CD8-positive, alpha-beta memory T cell (primary cell): Measurements from ENCODE around the gene CXXC4. TPM values are rescaled to one million over a fixed set of nuclear protein-coding genes. Genes with fewer than 3 reads are reported as not detected.

Source experiments
- CTCF ChIA-PET: fragments of 350-600 bp; sonication (Branson Sonifier 250); formaldehyde crosslinking; loops from one replicate; lab custom pipeline; 2021; ENCODE audit warnings: antibody characterized with exemption; lab: Charles Lee
- POLR2A ChIA-PET: fragments of 350-600 bp; sonication (Branson Sonifier 250); formaldehyde crosslinking; loops from one replicate; lab custom pipeline; 2021; ENCODE audit warnings: antibody characterized with exemption; lab: Charles Lee
- DNase-seq, 5 donors: peaks; one replicate each; pipeline versions ENCODE4 v3.0.0 to v3.0.0-alpha.2; 2020 to 2022; ENCODE audit warnings: mixed read lengths in 1 of 5
- H3K27ac ChIP-seq: one replicate; pipeline ENCODE4 v1.7.0; 2013; ENCODE audit warnings: low read depth, mild to moderate bottlenecking, low read length, moderate library complexity
- H3K27me3 ChIP-seq: 2 replicates; pipeline ENCODE4 v1.7.0; 2013; ENCODE audit warnings: low read length, mild to moderate bottlenecking; ENCODE audit not compliant: insufficient read depth, poor library complexity, severe bottlenecking
- H3K36me3 ChIP-seq: 2 replicates; pipeline ENCODE4 v1.7.0; 2013; ENCODE audit warnings: mild to moderate bottlenecking, low read length, moderate library complexity; ENCODE audit not compliant: insufficient read depth
- H3K4me1 ChIP-seq: 2 replicates; pipeline ENCODE4 v1.7.0; 2013; ENCODE audit warnings: mild to moderate bottlenecking, low read length, moderate library complexity; ENCODE audit not compliant: insufficient read depth
- H3K4me3 ChIP-seq: 2 replicates; pipeline ENCODE4 v1.7.0; 2013; ENCODE audit warnings: mild to moderate bottlenecking, low read length
- H3K9me3 ChIP-seq: 2 replicates; pipeline ENCODE4 v1.7.0; 2013; ENCODE audit warnings: mild to moderate bottlenecking, low read length
- H3K27ac Mint-ChIP-seq, 8 donors: one replicate each; pipeline ENCODE4 v1.8.0; 2020 to 2021; ENCODE audit warnings: mixed read lengths in 8 of 8, mild to moderate bottlenecking in 6 of 8, inconsistent platforms in 3 of 8, moderate library complexity in 3 of 8
- H3K27me3 Mint-ChIP-seq, 2 donors: one replicate each; pipeline ENCODE4 v1.8.0; 2020 to 2021; ENCODE audit warnings: mixed read lengths in 2 of 2, mild to moderate bottlenecking in 1 of 2, moderate library complexity in 1 of 2
- H3K36me3 Mint-ChIP-seq, 3 donors: one replicate each; pipeline ENCODE4 v1.8.0; 2020 to 2021; ENCODE audit warnings: mixed read lengths in 3 of 3, inconsistent platforms in 1 of 3, mild to moderate bottlenecking in 1 of 3
- H3K4me1 Mint-ChIP-seq, 3 donors: one replicate each; pipeline ENCODE4 v1.8.0; 2020 to 2021; ENCODE audit warnings: mixed read lengths in 3 of 3, inconsistent platforms in 1 of 3, mild to moderate bottlenecking in 1 of 3
- H3K4me3 Mint-ChIP-seq, 7 donors: one replicate each; pipeline ENCODE4 v1.8.0; 2020 to 2021; ENCODE audit warnings: mixed read lengths in 7 of 7, mild to moderate bottlenecking in 6 of 7, moderate library complexity in 4 of 7, inconsistent platforms in 2 of 7
- H3K9me3 Mint-ChIP-seq, 5 donors: one replicate each; pipeline ENCODE4 v1.8.0; 2020 to 2022; ENCODE audit warnings: mixed read lengths in 5 of 5, mild to moderate bottlenecking in 3 of 5, moderate library complexity in 2 of 5, inconsistent platforms in 1 of 5
- polyA plus RNA-seq: library from polyadenylated mRNA; unstranded; fragments of 300-500 nt; fragmentation: Illumina TruSeq; gene quantifications from one replicate; pipeline ENCODE4 v1.2.3, GENCODE V29; 2021
- total RNA-seq, 2 experiments: library from RNA; stranded (reverse); gene quantifications; one replicate each; pipeline ENCODE4 v1.2.3, GENCODE V29; 2021

Gene CXXC4
- total and polyA plus RNA-seq, 3 experiments from 2014 or later, result 1.1 TPM; not detected in 2

GRCh38 chr4:104457308-104457981 lies 37.2 kb downstream of the CXXC4 start:
- Mint-ChIP-seq H3K27ac (no peak overlapping the region), H3K9me3 (peaks cover 0 to 2% (median 0%) of the 10 kb centered on the region in 5 donors), H3K27me3 (peaks cover 0 to 3% of the 10 kb centered on the region in 2 donors), H3K4me1 (no peaks in the 10 kb centered on the region), H3K4me3 (no peak overlapping the region), H3K36me3 (peaks cover 0 to 2% (median 0%) of the 10 kb centered on the region in 3 donors)
- CTCF ChIA-PET, result no interaction called here
- POLR2A ChIA-PET, result no interaction called here
- H3K27me3 ChIP-seq, result no peaks in the 10 kb centered on the region
- no peaks in the 10 kb centered on the region for H3K4me1 ChIP-seq
- H3K27ac ChIP-seq, result no peak overlapping the region
- no peak overlapping the region for H3K4me3 ChIP-seq
- no peaks in the 10 kb centered on the region for H3K36me3 ChIP-seq
- DNase-seq, result no peak
- H3K9me3 ChIP-seq, result no peaks in the 10 kb centered on the region

GRCh38 chr4:104451573-104451972 lies 43.1 kb downstream of the CXXC4 start:
- Histone ChIP-seq H3K36me3 (no peaks in the 10 kb centered on the region), H3K4me1 (no peaks in the 10 kb centered on the region), H3K27me3 (no peaks in the 10 kb centered on the region), H3K9me3 (no peaks in the 10 kb centered on the region), H3K27ac (no peak overlapping the region), H3K4me3 (no peak overlapping the region)
- no peak for DNase-seq
- Mint-ChIP-seq H3K4me3 (no peak overlapping the region), H3K9me3 (no peaks in the 10 kb centered on the region), H3K36me3 (no peaks in the 10 kb centered on the region), H3K4me1 (no peaks in the 10 kb centered on the region), H3K27ac (no peak overlapping the region), H3K27me3 (no peaks in the 10 kb centered on the region)
- ChIA-PET CTCF (no interaction called here), POLR2A (no interaction called here)

GRCh38 chr4:104449537-104449936 lies 45.2 kb downstream of the CXXC4 start:
- Histone ChIP-seq H3K4me1 (no peaks in the 10 kb centered on the region), H3K4me3 (no peak overlapping the region), H3K27me3 (no peaks in the 10 kb centered on the region), H3K36me3 (no peaks in the 10 kb centered on the region), H3K27ac (no peak overlapping the region), H3K9me3 (no peaks in the 10 kb centered on the region)
- H3K27ac Mint-ChIP-seq, result no peak overlapping the region
- no peaks in the 10 kb centered on the region for H3K9me3 Mint-ChIP-seq
- ChIA-PET CTCF (no interaction called here), POLR2A (no interaction called here)
- H3K27me3 Mint-ChIP-seq, result no peaks in the 10 kb centered on the region
- H3K4me1 Mint-ChIP-seq, result no peaks in the 10 kb centered on the region
- H3K36me3 Mint-ChIP-seq, result no peaks in the 10 kb centered on the region
- no peak overlapping the region for H3K4me3 Mint-ChIP-seq
- DNase-seq, result no peak

- ChIA-PET CTCF (no interaction called here), POLR2A (no interaction called here)
- H3K27me3 Mint-ChIP-seq, result no peaks in the 10 kb centered on the region
- no peaks in the 10 kb centered on the region for H3K9me3 Mint-ChIP-seq
- Histone ChIP-seq H3K27me3 (no peaks in the 10 kb centered on the region), H3K4me3 (no peak overlapping the region), H3K9me3 (no peaks in the 10 kb centered on the region), H3K36me3 (no peaks in the 10 kb centered on the region), H3K27ac (no peak overlapping the region), H3K4me1 (no peaks in the 10 kb centered on the region)
- H3K4me3 Mint-ChIP-seq, result no peak overlapping the region
- H3K4me1 Mint-ChIP-seq, result no peaks in the 10 kb centered on the region
- DNase-seq, result no peak
- H3K36me3 Mint-ChIP-seq, result no peaks in the 10 kb centered on the region
- H3K27ac Mint-ChIP-seq, result no peak overlapping the region
Observed at GRCh38 chr4:104447294-104447693, 47.4 kb downstream of the CXXC4 start.

GRCh38 chr4:104446431-104447278 lies 48.0 kb downstream of the CXXC4 start:
- no peaks in the 10 kb centered on the region for H3K36me3 Mint-ChIP-seq
- CTCF ChIA-PET, result no interaction called here

GRCh38 chr4:104444685-104445084 lies 50.0 kb downstream of the CXXC4 start:
- CTCF ChIA-PET, result no interaction called here
- H3K27me3 ChIP-seq, result no peaks in the 10 kb centered on the region
- Mint-ChIP-seq H3K4me1 (no peaks in the 10 kb centered on the region), H3K27ac (no peak overlapping the region), H3K4me3 (no peak overlapping the region), H3K27me3 (no peaks in the 10 kb centered on the region), H3K9me3 (no peaks in the 10 kb centered on the region), H3K36me3 (no peaks in the 10 kb centered on the region)
- no peak overlapping the region for H3K27ac ChIP-seq
- H3K4me1 ChIP-seq, result no peaks in the 10 kb centered on the region
- no peak overlapping the region for H3K4me3 ChIP-seq
- DNase-seq, result no peak
- no peaks in the 10 kb centered on the region for H3K9me3 ChIP-seq
- POLR2A ChIA-PET, result no interaction called here
- no peaks in the 10 kb centered on the region for H3K36me3 ChIP-seq

More at GRCh38 chr4:104446431-104447278, 48.0 kb downstream of the CXXC4 start:
- Mint-ChIP-seq H3K9me3 (no peaks in the 10 kb centered on the region), H3K27me3 (no peaks in the 10 kb centered on the region), H3K4me3 (no peak overlapping the region), H3K27ac (no peak overlapping the region), H3K4me1 (no peaks in the 10 kb centered on the region)
- H3K27me3 ChIP-seq, result no peaks in the 10 kb centered on the region
- H3K9me3 ChIP-seq, result no peaks in the 10 kb centered on the region
- no peaks in the 10 kb centered on the region for H3K36me3 ChIP-seq
- H3K4me1 ChIP-seq, result no peaks in the 10 kb centered on the region
- no peak overlapping the region for H3K27ac ChIP-seq
- no peak for DNase-seq
- POLR2A ChIA-PET, result no interaction called here
- H3K4me3 ChIP-seq, result no peak overlapping the region

GRCh38 chr4:104436542-104436941 lies 58.2 kb downstream of the CXXC4 start:
- no peaks in the 10 kb centered on the region for H3K27me3 ChIP-seq
- H3K4me1 Mint-ChIP-seq, result no peaks in the 10 kb centered on the region
- H3K27ac ChIP-seq, result no peak overlapping the region
- H3K4me1 ChIP-seq, result no peaks in the 10 kb centered on the region
- H3K4me3 Mint-ChIP-seq, result no peak overlapping the region
- no peak overlapping the region for H3K4me3 ChIP-seq
- no peaks in the 10 kb centered on the region for H3K27me3 Mint-ChIP-seq
- CTCF ChIA-PET, result no interaction called here
- POLR2A ChIA-PET, result no interaction called here
- no peak for DNase-seq
- no peak overlapping the region for H3K27ac Mint-ChIP-seq
- no peaks in the 10 kb centered on the region for H3K36me3 Mint-ChIP-seq
- no peaks in the 10 kb centered on the region for H3K36me3 ChIP-seq
- H3K9me3 ChIP-seq, result no peaks in the 10 kb centered on the region
- peaks cover 0 to 2% (median 0%) of the 10 kb centered on the region in 5 donors for H3K9me3 Mint-ChIP-seq

GRCh38 chr4:104429150-104429741 lies 65.4 kb downstream of the CXXC4 start:
- Histone ChIP-seq H3K9me3 (no peaks in the 10 kb centered on the region), H3K36me3 (no peaks in the 10 kb centered on the region), H3K4me1 (no peaks in the 10 kb centered on the region), H3K4me3 (no peak overlapping the region), H3K27ac (no peak overlapping the region), H3K27me3 (no peaks in the 10 kb centered on the region)
- CTCF ChIA-PET, result no interaction called here
- Mint-ChIP-seq H3K4me3 (no peak overlapping the region), H3K27me3 (peaks cover 0 to 6% of the 10 kb centered on the region in 2 donors), H3K36me3 (no peaks in the 10 kb centered on the region), H3K9me3 (peaks cover 0 to 9% (median 1%) of the 10 kb centered on the region in 5 donors), H3K27ac (peak overlapping the region in 1 of 8 donors; percentile 39), H3K4me1 (no peaks in the 10 kb centered on the region)
- no peak for DNase-seq
- POLR2A ChIA-PET, result no interaction called here
